Adrenal gland (tissue), 12 donors: ENCODE results near the gene ARHGDIA. TPM values are rescaled to one million over a fixed set of nuclear protein-coding genes. Genes with fewer than 3 reads are reported as not detected.

ENCODE experiments used
- DNase-seq, 7 donors: peaks; one replicate each; pipeline ENCODE4 v3.0.0-alpha.2; 2019 to 2020
- H3K27ac ChIP-seq, 5 donors: fragments of 200-600 bp; sonication (generic) in 4 of 5; 1 replicate in 3 of 5; 2 replicates in 2 of 5; pipeline versions ENCODE4 v1.5.1 to v1.8.0; 2016 to 2020; ENCODE audit warnings: mild to moderate bottlenecking in 1 of 5
- H3K27me3 ChIP-seq: fragments of 200-600 bp; 2 replicates; pipeline ENCODE4 v1.8.0; 2021
- H3K36me3 ChIP-seq, 2 donors: fragments of 200-600 bp; replicated peaks in 1 of 2; 1 replicate in 1 of 2; 2 replicates in 1 of 2; pipeline versions ENCODE4 v1.5.1 to v1.8.0; 2018 to 2022
- H3K4me1 ChIP-seq, 2 donors: fragments of 200-600 bp; replicated peaks in 1 of 2; 1 replicate in 1 of 2; 2 replicates in 1 of 2; pipeline versions ENCODE4 v1.5.1 to v1.8.0; 2018 to 2021
- H3K4me3 ChIP-seq, 4 donors: fragments of 200-600 bp; sonication (generic) in 3 of 4; one replicate each; pipeline ENCODE4 v1.5.1; 2016 to 2018
- H3K9me3 ChIP-seq, 3 donors: fragments of 200-600 bp; sonication (generic) in 1 of 3; replicated peaks in 1 of 3; 1 replicate in 2 of 3; 2 replicates in 1 of 3; pipeline versions ENCODE4 v1.5.1 to v1.8.0; 2016 to 2021
- POLR2A ChIP-seq, 2 donors: fragments of 450-650 bp; IDR thresholded peaks; one replicate each; pipeline ENCODE4 v1.6.1; 2017; ENCODE audit warnings: antibody characterized with exemption in 2 of 2, mild to moderate bottlenecking in 2 of 2, moderate library complexity in 1 of 2
- WGBS, 4 donors: extraction: QIAGEN DNeasy Blood & Tissue Kit in 2 of 4; methylation state at CpG; one replicate each; pipeline versions ENCODE4 v1.1.5 to v1.1.7; 2013 to 2017; 5-methylcytosine and 5-hydroxymethylcytosine counted together
- intact Hi-C, 2 donors: fragments of 100-400 bp; cut with DNase I; formaldehyde crosslinking; loops; one replicate each; pipeline versions ENCODE4 v1.14.1 to v1.15.0; 2022 to 2023
- polyA plus RNA-seq, 3 donors: library from polyadenylated mRNA; stranded (reverse); fragments of 200-250 nt in 2 of 3; fragments of 350-450 nt in 1 of 3; fragmentation: Illumina TruSeq in 1 of 3; extraction: RNeasy Lipid Tissue Mini Kit (QIAGEN cat#74804) in 1 of 3; gene quantifications; one replicate each; pipeline ENCODE4 v1.2.3, GENCODE V29; 2013 to 2014
- total RNA-seq, 9 donors: library from RNA; depleted of rRNA in 4 of 9; stranded (reverse); fragments of >200 nt in 4 of 9; fragments of 120-200 nt in 1 of 9; fragmentation: NEBNext Ultra II Directional in 1 of 9; extraction: Animal tissue kit (Norgen Biotek cat#: 25700) in 1 of 9; gene quantifications; one replicate each; pipeline versions ENCODE4 v1.1.0 to v1.2.4, GENCODE V29; 2013 to 2023
- TF ChIP-seq, protein P1 (sequence below), 6 experiments: fragments of 450-650 bp in 4 of 6; fragments of 200-600 bp in 2 of 6; sonication (generic) in 1 of 6; IDR thresholded peaks; 1 replicate in 5 of 6; 2 replicates in 1 of 6; pipeline versions ENCODE4 v1.5.1 to v1.8.0; 2016 to 2021; ENCODE audit warnings: antibody characterized with exemption in 6 of 6, mild to moderate bottlenecking in 2 of 6, moderate library complexity in 1 of 6
- donor health status: healthy with polysubstance abuse.
- donor health status: Bipolar disorder and iron deficiency.
- donor health status: DM: yes; HTN: yes; CAD: no.
- donor health status: DM: no; HTN: no; CAD: no.
- donor health status: DM: no; HTN: no; CAD: no.
- donor health status: DM: yes; HTN: yes; CAD: no.

The ARHGDIA gene
- total and polyA plus RNA-seq, 12 donors, result 123 to 491 (median 227) TPM

DNA sequence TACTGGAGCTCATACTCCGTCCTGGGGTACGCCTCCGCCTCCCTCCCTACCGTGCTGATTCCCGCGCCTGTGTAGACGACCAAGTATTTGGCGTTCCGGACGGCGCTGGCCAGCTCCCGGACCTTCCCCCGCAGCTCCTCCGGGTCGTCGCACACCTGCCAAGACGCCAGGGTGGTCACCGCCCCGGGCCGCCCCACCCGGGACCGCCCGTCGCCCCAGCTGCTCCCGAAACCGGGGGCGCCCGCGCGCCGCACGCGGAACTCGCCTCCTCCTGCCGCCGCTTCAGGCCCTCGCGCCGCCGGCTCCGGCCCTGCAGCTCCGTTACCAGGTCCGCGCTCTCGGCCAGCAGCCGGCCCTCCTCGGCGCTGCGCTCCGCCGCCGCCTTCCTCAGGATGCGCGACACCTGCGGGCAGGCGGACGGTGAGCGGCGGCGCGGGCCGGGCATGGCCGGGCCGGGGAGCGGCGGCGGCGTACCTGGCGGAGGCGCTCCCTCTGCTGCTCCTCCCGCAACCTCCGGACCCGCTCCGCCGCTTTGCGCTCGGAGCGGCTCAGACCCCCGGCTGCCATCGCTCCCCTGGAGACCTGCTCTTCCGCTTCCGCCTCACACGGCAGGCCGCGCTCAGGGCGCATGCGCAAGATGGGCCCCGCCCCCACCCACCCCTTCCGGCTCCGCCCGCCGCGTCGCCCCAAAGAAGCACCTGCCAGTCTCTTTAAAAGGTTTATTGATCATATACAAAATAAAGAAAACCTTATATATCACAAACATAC, 46.6 kb upstream of the ARHGDIA start, which contains the start of gene SIRT7:
Gene SIRT7 (minus strand): TSS at position 612 of the 768 bp plus-strand sequence. CDS start 45 bp downstream, at position 567.
- Histone ChIP-seq H3K9me3 (no peaks in the 10 kb centered on the region), H3K27ac (peak within 1 kb of the TSS in 3 of 5 donors; percentile 49 to 74 (median 64)), H3K4me1 (peaks cover 18 to 34% of the 10 kb centered on the region in 2 donors), H3K4me3 (peak within 1 kb of the TSS; percentile 66 to 91 (median 72)), H3K36me3 (peaks cover 0 to 44% of the 10 kb centered on the region in 2 donors), H3K27me3 (no peaks in the 10 kb centered on the region)
- intact Hi-C loops, result no loop called here
- 0 to 1% (median 1%) methylated on average over 22 to 94 of the region's 94 CpGs for WGBS, 4 donors
- peak in 1 of 2 donors; percentile 36 for TF ChIP-seq POLR2A (IDR thresholded peaks at IDR 0.05)
- TF ChIP-seq, protein P1, sequence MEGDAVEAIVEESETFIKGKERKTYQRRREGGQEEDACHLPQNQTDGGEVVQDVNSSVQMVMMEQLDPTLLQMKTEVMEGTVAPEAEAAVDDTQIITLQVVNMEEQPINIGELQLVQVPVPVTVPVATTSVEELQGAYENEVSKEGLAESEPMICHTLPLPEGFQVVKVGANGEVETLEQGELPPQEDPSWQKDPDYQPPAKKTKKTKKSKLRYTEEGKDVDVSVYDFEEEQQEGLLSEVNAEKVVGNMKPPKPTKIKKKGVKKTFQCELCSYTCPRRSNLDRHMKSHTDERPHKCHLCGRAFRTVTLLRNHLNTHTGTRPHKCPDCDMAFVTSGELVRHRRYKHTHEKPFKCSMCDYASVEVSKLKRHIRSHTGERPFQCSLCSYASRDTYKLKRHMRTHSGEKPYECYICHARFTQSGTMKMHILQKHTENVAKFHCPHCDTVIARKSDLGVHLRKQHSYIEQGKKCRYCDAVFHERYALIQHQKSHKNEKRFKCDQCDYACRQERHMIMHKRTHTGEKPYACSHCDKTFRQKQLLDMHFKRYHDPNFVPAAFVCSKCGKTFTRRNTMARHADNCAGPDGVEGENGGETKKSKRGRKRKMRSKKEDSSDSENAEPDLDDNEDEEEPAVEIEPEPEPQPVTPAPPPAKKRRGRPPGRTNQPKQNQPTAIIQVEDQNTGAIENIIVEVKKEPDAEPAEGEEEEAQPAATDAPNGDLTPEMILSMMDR (IDR thresholded peaks at IDR 0.05), result no peak
- DNase-seq, result peak in 6 of 7 donors; percentile 61 to 77 (median 68)

DNA sequence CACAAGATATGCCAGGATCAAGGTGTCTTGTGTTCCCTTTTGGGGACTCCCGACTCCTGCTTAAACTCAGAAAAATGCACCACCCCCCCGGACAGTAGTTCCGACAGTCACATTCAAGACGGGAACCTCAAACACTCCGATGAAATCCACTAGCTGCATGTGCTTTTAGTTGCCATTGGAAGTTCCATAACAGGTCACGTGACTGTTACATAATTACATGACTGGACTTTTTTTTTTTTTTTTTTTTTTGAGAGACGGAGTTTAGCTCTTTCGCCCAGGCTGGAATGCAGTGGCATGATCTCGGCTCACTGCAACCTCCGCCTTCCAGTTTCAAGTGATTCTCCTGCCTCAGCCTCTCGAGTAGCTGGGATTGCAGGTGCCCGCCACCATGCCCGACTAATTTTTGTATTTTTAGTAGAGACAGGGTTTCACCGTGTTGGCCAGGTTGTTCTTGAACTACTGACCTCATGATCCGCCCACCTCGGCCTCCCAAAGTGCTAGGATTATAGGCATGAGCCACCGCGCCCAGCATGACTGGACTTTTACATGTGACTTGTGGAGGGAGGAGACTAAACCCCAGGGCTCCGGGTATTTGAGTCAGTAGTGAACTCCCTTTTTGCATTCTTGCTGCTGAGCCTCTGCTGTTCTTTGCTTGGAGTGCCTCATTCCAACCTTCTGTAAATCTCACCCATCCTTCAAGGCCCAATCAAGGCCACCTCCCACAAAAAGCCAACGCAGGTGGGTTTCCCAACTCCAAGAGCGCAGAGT, 45.3 kb upstream of the ARHGDIA start:
- Histone ChIP-seq H3K36me3 (peaks cover 0 to 41% of the 10 kb centered on the region in 2 donors), H3K4me3 (peak overlapping the region in 1 of 4 donors; percentile 91), H3K9me3 (no peaks in the 10 kb centered on the region), H3K27ac (no peak overlapping the region), H3K27me3 (no peaks in the 10 kb centered on the region), H3K4me1 (peaks cover 13 to 31% of the 10 kb centered on the region in 2 donors)
- intact Hi-C loops, result no loop called here
- no peak for DNase-seq
- TF ChIP-seq, protein P1 (IDR thresholded peaks at IDR 0.05), result no peak
- no peak for TF ChIP-seq POLR2A (IDR thresholded peaks at IDR 0.05)
- WGBS, 4 donors, result 72 to 76% (median 73%) methylated on average over 16 to 21 of the region's 21 CpGs

DNA sequence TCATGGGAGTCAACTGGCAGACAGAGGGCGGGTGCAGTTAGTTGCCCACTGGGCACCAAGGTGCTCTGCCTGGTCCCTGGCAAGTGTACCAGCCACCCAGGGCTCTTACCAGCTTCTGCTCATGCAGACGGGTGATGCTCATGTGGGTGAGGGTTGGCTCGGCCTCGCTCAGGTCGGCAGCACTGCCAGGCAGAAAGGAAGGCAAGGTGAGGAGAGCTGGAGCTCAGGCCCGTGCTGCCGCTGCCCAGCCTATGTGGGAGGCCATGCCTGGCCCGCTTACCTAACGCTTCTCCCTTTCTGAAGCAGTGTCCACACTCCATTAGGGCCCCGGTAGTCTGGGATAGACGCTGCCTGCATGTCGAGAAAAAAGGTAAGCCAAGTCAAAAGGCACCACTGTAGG, 44.2 kb upstream of the ARHGDIA start:
- H3K4me3 ChIP-seq, result no peak overlapping the region
- peaks cover 19 to 27% of the 10 kb centered on the region in 2 donors for H3K4me1 ChIP-seq
- no peaks in the 10 kb centered on the region for H3K27me3 ChIP-seq
- WGBS, 4 donors, result 90 to 94% (median 93%) methylated on average over 5 to 12 of the region's 12 CpGs
- H3K9me3 ChIP-seq, result no peaks in the 10 kb centered on the region
- H3K36me3 ChIP-seq, result peaks cover 0 to 36% of the 10 kb centered on the region in 2 donors
- DNase-seq, result no peak
- H3K27ac ChIP-seq, result no peak overlapping the region
- TF ChIP-seq, protein P1 (IDR thresholded peaks at IDR 0.05), result no peak
- no peak for TF ChIP-seq POLR2A (IDR thresholded peaks at IDR 0.05)
- intact Hi-C loops, result no loop called here
